PC-9 (cell line): ENCODE measurements around the gene EHMT1. TPM values are rescaled to one million over a fixed set of nuclear protein-coding genes. Genes with fewer than 3 reads are reported as not detected.

Source experiments
- BruUV-seq: library from RNA; stranded (reverse); fragments of 400-500 nt; replicated peaks from 2 replicates; lab custom pipeline; 2021; lab: Mats Ljungman, UMichigan
- CTCF ChIA-PET: fragments of 300-600 bp; sonication (Branson Sonifier 250); formaldehyde crosslinking; loops from one replicate; lab custom pipeline; 2022; ENCODE audit warnings: antibody characterized with exemption; lab: Charles Lee
- POLR2A ChIA-PET: fragments of 300-600 bp; sonication (Branson Sonifier 250); formaldehyde crosslinking; loops from one replicate; lab custom pipeline; 2022; ENCODE audit warnings: antibody characterized with exemption; ENCODE audit not compliant: unreplicated experiment; lab: Charles Lee
- DNase-seq, 2 experiments: peaks; one replicate each; pipeline versions ENCODE4 v3.0.0 to v3.0.0-alpha.2; 2015 to 2022; ENCODE audit warnings: mixed read lengths in 1 of 2
- H2AFZ ChIP-seq: fragments of 200-600 bp; sonication (generic); 2 replicates; pipeline ENCODE4 v1.8.1; 2017; ENCODE audit warnings: antibody characterized with exemption
- H3F3A ChIP-seq: fragments of 200-600 bp; sonication (generic); 2 replicates; pipeline ENCODE4 v1.8.1; 2017; ENCODE audit warnings: antibody characterized with exemption, mild to moderate bottlenecking, low read depth; ENCODE audit not compliant: insufficient read depth
- H3K27ac ChIP-seq: fragments of 200-600 bp; sonication (generic); 2 replicates; pipeline ENCODE4 v1.6.1; 2016; ENCODE audit warnings: mixed run types
- H3K27me3 ChIP-seq: fragments of 200-600 bp; sonication (generic); 2 replicates; pipeline ENCODE4 v1.6.1; 2016; ENCODE audit warnings: low read depth, mixed run types; ENCODE audit not compliant: insufficient read depth
- H3K36me3 ChIP-seq: fragments of 200-600 bp; sonication (generic); 2 replicates; pipeline ENCODE4 v1.6.1; 2016; ENCODE audit warnings: low read depth, mixed run types
- H3K4me1 ChIP-seq: fragments of 200-600 bp; sonication (generic); replicated peaks from 2 replicates; pipeline ENCODE4 v1.6.1; 2016; ENCODE audit warnings: mixed run types; ENCODE audit not compliant: insufficient read depth
- H3K4me2 ChIP-seq: fragments of 200-600 bp; sonication (generic); 2 replicates; pipeline ENCODE4 v1.6.1; 2017; ENCODE audit warnings: mixed run types
- H3K4me3 ChIP-seq: fragments of 200-600 bp; sonication (generic); 2 replicates; pipeline ENCODE4 v1.6.1; 2016; ENCODE audit warnings: mixed run types
- H3K79me2 ChIP-seq: fragments of 200-600 bp; sonication (generic); 2 replicates; pipeline ENCODE4 v1.6.1; 2017; ENCODE audit warnings: low read depth, mixed run types
- H3K9me2 ChIP-seq: fragments of 200-600 bp; sonication (generic); 2 replicates; pipeline ENCODE4 v1.8.1; 2017; ENCODE audit warnings: mild to moderate bottlenecking; ENCODE audit not compliant: insufficient read depth
- H3K9me3 ChIP-seq: fragments of 200-600 bp; sonication (generic); 2 replicates; pipeline ENCODE4 v1.8.1; 2016; ENCODE audit warnings: low read depth; ENCODE audit not compliant: insufficient read depth
- H4K20me1 ChIP-seq: fragments of 200-600 bp; sonication (generic); 2 replicates; pipeline ENCODE4 v1.8.1; 2017; ENCODE audit not compliant: insufficient read depth
- EZH2 ChIP-seq: fragments of 200-600 bp; sonication (generic); IDR thresholded peaks from 2 replicates; pipeline ENCODE4 v1.8.0; 2017; ENCODE audit warnings: antibody characterized with exemption, low read depth
- intact Hi-C: fragments of 100-400 bp; cut with micrococcal nuclease; formaldehyde crosslinking; loops from one replicate; pipeline ENCODE4 v1.10.0; 2022; ENCODE audit not compliant: unreplicated experiment
- total RNA-seq: library from RNA; stranded (reverse); gene quantifications from 2 replicates; pipeline ENCODE4 v1.2.3, GENCODE V29; 2021
- TF ChIP-seq, protein P1 (sequence below): fragments of 200-600 bp; sonication (generic); conservative IDR thresholded peaks from 2 replicates; pipeline ENCODE4 v1.6.1; 2017; ENCODE audit warnings: mixed run types, antibody characterized with exemption, mild to moderate bottlenecking, moderate library complexity

The EHMT1 gene
- total RNA-seq, 1 experiment from 2014 or later: 116 TPM

DNA sequence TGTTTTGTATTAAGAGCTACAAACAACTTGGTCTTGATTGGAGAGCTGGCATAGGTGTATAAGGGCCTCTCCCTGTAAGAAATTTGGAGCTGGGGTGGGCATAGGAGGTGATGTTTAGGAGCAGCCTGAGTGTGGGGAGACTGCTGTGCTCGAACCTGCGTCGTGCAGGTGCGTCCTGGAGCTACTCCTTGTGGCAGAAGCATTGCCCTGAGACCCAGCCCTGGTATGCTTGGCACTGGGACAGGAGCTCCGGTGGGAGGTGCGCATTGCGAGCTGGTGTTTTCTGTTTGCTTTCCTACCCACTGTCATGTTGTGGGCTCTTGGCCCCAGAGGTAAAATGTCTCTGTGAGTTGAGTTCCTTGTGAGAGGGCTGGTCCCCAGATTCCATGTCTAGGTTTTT, 46.4 kb downstream of the EHMT1 start:
- no peaks in the 10 kb centered on the region for H3K4me1 ChIP-seq
- ChIA-PET CTCF (no interaction called here), POLR2A (interaction anchor here (0.5 kb wide), 1 partner anchor 9 kb away, joined by 5 read pairs; no protein-coding TSS in a partner anchor)
- no peak overlapping the region for H3K4me2 ChIP-seq
- H3K27ac ChIP-seq: no peak overlapping the region
- H3K27me3 ChIP-seq: no peaks in the 10 kb centered on the region
- DNase-seq: no peak
- H3K36me3 ChIP-seq: no peaks in the 10 kb centered on the region
- H3K4me3 ChIP-seq: no peak overlapping the region
- no TSS peak for BruUV-seq
- no peaks in the 10 kb centered on the region for H3K9me3 ChIP-seq
- peaks cover 39% of the 10 kb centered on the region for H4K20me1 ChIP-seq
- no peaks in the 10 kb centered on the region for H3K9me2 ChIP-seq
- peaks cover 45% of the 10 kb centered on the region for H3K79me2 ChIP-seq
- TF ChIP-seq, protein P1, sequence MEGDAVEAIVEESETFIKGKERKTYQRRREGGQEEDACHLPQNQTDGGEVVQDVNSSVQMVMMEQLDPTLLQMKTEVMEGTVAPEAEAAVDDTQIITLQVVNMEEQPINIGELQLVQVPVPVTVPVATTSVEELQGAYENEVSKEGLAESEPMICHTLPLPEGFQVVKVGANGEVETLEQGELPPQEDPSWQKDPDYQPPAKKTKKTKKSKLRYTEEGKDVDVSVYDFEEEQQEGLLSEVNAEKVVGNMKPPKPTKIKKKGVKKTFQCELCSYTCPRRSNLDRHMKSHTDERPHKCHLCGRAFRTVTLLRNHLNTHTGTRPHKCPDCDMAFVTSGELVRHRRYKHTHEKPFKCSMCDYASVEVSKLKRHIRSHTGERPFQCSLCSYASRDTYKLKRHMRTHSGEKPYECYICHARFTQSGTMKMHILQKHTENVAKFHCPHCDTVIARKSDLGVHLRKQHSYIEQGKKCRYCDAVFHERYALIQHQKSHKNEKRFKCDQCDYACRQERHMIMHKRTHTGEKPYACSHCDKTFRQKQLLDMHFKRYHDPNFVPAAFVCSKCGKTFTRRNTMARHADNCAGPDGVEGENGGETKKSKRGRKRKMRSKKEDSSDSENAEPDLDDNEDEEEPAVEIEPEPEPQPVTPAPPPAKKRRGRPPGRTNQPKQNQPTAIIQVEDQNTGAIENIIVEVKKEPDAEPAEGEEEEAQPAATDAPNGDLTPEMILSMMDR: no peak
- TF ChIP-seq EZH2: no peak
- no peak overlapping the region for H2AFZ ChIP-seq
- intact Hi-C loops: no loop called here
- H3F3A ChIP-seq: peaks cover 13% of the 10 kb centered on the region; the same call in 1 of the 2 replicates

DNA sequence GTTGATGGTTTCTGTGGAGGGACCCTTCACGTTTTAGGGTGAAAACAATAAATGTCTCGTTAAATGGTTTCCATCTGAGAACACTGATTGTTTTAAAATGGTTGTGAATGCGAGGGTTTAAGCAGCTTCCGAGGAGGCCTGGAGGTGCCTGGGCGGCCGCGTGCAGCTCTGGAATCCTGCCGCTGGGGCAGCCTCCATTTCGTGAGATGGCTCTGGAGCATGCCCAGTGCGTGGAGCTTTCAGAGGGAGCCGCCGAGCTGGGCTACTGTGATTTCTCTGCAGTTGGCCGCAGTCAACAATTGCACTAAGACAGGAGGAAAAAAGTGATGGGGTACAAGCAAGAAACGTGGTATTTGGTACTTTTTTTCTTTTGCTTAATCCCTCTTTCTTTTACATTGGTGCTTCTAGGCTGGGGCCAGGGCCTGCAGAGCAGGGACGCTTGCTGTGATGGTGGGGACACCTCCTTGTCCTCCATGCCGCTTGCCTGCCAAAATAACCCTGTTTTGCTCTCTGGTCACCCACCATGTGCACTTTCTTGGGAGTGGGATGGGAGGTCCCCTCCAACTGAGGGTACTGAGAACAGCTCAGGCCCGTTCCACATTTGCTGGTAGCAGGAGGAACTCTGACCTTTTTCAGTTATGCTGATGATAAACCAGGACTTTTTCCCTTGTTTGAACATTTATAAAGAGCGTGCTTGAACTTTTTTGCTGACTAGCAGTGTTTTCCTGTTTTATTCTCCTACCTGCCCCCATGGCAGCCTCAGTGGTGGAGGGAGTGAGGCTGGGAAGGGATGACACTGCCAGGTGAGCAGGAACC, 47.1 kb downstream of the EHMT1 start:
- Histone ChIP-seq H3K79me2 (peaks cover 39% of the 10 kb centered on the region), H3K27ac (no peak overlapping the region), H3K36me3 (no peaks in the 10 kb centered on the region), H2AFZ (no peak overlapping the region), H3K4me1 (no peaks in the 10 kb centered on the region), H3K9me3 (no peaks in the 10 kb centered on the region), H3K4me2 (no peak overlapping the region), H3K9me2 (no peaks in the 10 kb centered on the region), H4K20me1 (peaks cover 40% of the 10 kb centered on the region), H3F3A (peaks cover 12% of the 10 kb centered on the region; the same call in 1 of the 2 replicates), H3K4me3 (no peak overlapping the region), H3K27me3 (no peaks in the 10 kb centered on the region)
- DNase-seq: no peak
- intact Hi-C loops: no loop called here
- BruUV-seq: no TSS peak
- CTCF ChIA-PET: no interaction called here
- POLR2A ChIA-PET: interaction anchor here (0.5 to 0.7 kb wide), 2 partner anchors 10 to 567 kb away, joined by 5 to 7 read pairs; no protein-coding TSS in a partner anchor
- TF ChIP-seq, protein P1: no peak
- TF ChIP-seq EZH2: no peak

DNA sequence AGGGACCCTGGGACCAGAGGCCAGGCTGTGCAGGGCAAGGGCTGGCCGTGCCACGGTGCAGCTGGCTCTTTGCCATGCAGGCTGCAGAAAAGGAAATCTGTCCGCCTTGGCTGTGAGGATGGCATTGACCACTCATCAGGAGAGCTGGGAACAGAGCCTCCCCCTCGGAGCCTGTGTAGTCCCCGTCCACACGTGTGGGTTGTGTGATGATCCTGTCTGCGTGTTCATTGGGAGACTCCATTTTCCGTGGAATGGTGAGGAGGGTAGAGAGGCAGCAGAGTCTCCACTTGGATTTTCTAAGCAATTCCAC, 47.7 kb downstream of the EHMT1 start:
- H3K4me2 ChIP-seq: no peak overlapping the region
- TF ChIP-seq, protein P1: no peak
- TF ChIP-seq EZH2: no peak
- no peaks in the 10 kb centered on the region for H3K36me3 ChIP-seq
- CTCF ChIA-PET: interaction anchor here (0.5 kb wide), 1 partner anchor 75 kb away, joined by 5 read pairs; no protein-coding TSS in a partner anchor
- BruUV-seq: no TSS peak
- H3K9me2 ChIP-seq: no peaks in the 10 kb centered on the region
- POLR2A ChIA-PET: no interaction called here
- peaks cover 33% of the 10 kb centered on the region for H3K79me2 ChIP-seq
- H4K20me1 ChIP-seq: peaks cover 36% of the 10 kb centered on the region
- intact Hi-C loops: no loop called here
- no peak overlapping the region for H3K4me3 ChIP-seq
- H3K4me1 ChIP-seq: no peaks in the 10 kb centered on the region
- H2AFZ ChIP-seq: no peak overlapping the region
- no peaks in the 10 kb centered on the region for H3K9me3 ChIP-seq
- peaks cover 8% of the 10 kb centered on the region; the same call in 1 of the 2 replicates for H3F3A ChIP-seq
- DNase-seq: no peak
- H3K27me3 ChIP-seq: no peaks in the 10 kb centered on the region
- no peak overlapping the region for H3K27ac ChIP-seq
